GM19463 (cell line): ENCODE results near the gene GAGE12J.
"Not testable (repeated sequence)": the region's sequence is repeated elsewhere in the genome, so short reads cannot be mapped to it uniquely, and the experiment has no call there.

ENCODE experiments used
- ATAC-seq: cut with Tn5 transposase; IDR thresholded peaks from one replicate; pipeline ENCODE4 v1.9.1; 2021; ENCODE audit warnings: mild to moderate bottlenecking, moderate library complexity; ENCODE audit not compliant: unreplicated experiment

Gene GAGE12J, protein sequence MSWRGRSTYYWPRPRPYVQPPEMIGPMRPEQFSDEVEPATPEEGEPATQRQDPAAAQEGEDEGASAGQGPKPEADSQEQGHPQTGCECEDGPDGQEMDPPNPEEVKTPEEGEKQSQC

DNA sequence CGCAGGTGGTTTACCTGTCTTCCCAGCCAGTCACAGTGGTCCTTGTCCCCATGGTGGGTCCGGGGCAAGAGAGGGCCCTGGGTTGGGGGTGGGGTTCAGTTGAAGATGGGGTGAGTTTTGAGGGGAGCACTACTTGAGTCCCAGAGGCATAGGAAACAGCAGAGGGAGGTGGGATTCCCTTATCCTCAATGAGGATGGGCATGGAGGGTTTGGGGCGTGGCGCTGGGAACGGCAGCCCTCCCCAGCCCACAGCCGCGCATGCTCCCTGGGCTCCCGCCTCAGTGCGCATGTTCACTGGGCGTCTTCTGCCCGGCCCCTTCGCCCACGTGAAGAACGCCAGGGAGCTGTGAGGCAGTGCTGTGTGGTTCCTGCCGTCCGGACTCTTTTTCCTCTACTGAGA lies at the start of gene GAGE12J:
GAGE12J (plus strand) TSS at position 301 of the 400 bp plus-strand sequence. CDS start 1,157 bp downstream, outside the sequence.
- not testable (repeated sequence) for ATAC-seq

DNA sequence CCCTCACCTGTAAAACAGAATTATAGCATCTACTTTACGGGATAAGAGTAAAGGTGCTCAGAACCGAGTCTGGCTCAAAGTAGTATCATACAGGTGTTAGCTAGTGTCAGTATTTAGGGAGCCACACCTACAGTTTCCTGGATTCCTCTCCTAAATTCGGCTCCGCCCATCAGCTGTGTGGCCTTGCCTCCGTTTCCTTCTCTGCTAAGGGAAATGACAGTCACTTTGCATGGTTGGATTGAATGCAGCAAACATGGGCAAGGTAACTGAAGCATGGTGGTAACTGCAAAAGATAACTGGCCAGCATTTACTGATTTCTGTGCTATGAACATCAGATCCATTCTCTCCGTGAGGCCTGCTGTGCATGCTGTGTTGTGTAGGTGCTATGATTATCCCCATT lies 49.4 kb upstream of the GAGE12J start:
- ATAC-seq, result no peak

DNA sequence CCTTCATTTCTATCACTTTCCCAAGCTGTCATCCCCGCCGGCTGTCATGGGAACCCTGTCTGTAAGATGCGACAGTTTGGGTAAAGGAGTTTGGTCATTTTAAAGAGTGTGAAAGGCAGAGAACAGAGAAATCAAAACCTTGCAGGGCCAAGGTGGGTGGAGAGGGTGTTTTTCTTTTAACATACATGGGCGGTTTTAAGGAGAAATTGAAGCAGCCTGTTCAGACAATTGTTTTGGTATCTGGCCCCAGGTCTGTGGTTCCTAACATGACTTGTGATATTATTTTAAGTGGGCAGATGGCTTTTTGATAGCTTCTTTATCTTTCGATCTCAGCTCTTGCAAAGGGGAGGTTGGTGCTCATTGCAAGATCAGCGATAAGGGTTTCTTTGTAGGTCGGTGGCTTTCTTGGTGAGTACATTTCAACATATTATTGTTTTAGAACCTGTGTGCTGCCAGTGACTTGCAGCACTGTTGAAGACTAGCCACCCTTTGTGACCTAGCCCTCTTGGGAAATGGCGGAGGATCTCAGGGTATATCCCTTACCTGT lies 48.6 kb upstream of the GAGE12J start:
- no peak for ATAC-seq

DNA sequence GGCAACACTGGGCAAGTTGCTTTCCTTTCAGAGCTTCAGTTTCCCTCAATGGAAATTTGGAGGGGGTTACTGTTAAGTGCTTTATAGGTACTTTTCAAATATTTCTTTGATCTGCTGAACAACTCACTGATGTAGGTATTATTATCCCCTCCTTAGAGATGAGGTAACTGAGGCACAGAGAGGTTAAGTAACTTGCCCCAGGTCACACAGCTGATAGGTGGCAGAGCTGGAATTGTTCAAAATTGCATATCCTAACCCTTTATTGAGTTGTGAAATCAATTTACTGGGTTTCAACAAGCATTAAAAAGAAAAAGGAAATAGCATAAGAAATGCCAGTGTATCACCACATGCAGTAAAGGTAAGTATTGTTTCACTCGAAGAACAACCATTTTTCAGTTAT lies 45.6 kb upstream of the GAGE12J start:
- ATAC-seq, result no peak

DNA sequence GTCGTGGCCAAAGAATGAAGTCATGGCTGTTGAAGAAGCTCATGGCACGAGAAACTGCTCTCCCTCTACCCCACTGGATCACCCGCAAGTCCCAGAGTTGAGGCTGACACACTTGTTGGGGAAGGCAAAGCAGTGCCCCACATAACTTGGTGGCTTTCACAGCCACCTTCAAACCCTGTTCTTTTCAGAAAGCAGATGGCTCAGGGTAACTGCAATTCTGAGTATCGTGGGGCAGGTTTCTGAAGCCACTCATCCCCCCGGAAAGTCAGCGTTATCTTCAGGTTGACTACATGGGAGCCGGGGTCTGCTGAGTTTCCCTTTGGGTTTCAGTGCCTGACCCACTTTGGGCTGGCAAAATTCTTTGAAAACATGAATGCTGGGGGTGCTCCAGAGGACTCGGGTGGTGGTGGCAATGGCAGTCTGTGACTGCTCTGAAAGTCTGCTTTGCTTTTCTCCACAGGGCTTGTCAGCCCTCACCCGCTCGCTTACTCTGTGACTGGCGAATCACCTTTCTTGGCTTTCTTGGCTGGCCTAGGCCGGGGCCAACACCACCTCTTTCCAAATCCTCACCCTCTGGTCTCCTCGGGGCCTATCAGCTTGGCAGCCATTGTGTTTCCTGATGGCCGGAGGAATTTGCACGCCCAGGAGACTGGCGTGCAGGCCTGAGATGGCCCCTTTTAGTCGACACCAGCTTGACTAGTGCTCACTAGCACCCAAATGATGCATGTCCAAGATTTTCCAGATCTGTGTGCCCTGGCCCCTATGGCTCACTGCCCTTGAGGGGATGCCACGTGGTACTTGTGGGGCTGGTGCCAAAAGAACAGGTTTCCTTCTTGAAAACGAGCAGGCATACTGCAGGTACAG lies 44.9 kb upstream of the GAGE12J start:
- ATAC-seq, result no peak

DNA sequence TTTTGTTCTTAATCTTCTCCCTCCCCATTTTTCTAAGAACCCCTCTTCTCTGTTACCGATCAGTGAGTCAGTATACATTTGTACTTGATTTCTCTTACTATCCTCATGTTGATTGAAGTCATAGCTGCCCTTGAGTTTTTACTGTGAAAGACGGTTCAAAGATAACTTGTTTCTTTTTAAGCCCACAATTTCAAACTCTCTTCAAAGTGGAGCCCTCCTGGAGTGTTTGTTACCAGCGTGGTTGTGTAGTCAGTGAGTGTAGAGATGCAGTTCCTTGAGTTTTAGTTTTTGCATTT lies 44.4 kb upstream of the GAGE12J start:
- ATAC-seq, result no peak

DNA sequence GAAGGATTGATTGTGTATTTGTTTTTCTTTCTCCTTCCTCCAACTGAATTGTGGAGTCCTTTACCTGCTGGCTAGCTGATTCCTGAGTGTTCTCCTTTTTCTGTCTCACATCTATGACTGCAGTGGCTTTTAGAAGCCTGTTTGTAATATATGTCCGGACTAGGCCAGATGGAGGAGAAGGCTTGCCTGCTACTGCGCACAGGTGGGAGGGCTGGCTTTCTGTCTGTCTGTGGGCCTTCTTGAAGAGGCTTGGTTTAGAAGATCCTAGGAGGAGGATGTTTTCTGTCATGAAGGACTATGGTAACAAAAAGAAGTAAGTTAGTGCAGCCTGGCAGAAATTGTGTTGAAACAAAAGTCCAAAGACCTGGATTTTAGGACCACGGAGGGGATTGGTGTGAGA lies 43.8 kb upstream of the GAGE12J start:
- no peak for ATAC-seq

DNA sequence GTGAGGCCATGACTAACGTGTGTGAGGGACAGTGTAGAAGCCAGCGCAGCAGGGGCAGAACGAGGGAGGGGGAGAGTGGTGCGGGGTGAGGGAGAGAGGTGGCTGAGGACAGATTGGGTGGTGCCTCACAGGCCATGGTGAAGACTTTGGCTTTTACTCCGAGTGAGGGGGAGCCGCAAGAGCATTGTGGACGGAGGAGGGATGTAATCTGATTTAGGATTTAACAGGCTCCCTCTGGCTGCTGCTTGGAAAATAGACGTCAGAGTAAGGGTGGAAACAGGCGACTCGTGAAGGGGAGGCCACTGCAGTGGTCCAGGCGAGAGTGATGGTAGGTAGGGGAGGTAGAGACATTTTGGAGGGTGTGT lies 39.2 kb upstream of the GAGE12J start:
- ATAC-seq, result no peak

DNA sequence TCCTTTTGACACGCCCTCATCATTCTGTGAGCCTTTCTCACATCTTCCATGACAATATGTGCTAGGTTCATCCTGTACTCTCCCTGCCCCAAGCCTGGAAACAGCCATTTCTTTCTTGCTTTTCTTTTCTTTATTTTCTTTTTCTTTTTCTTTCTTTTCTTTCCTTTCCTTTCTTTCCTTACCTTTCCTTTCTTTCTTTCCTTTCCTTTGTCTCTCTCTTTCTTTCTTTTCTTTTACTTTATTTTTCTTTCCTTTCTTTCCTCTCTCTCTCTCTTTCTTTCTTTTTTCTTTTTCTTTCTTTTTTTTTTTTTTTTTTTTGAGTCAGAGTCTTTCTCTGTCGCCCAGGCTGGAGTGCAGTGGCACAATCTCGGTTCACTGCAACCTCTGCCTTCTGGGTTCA lies 37.6 kb upstream of the GAGE12J start:
- ATAC-seq, result no peak

DNA sequence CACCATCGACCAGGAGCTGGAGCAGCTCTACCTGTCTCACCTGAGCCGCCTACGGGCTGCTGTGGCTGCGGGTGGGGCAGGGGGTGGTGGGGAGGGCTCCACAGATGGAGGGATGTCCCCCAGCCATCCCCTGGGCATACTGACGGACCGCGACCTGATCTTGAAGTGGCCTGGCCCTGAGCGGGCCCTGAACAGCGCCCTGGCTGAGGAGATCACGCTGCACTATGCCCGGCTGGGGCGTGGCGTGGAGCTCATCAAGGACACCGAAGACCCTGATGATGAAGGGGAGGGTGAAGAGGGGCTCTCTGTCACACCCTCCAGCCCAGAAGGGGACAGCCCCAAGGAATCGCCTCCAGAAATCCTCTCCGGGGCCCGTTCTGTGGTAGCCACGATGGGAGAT lies 35.7 kb upstream of the GAGE12J start:
- ATAC-seq, result no peak

DNA sequence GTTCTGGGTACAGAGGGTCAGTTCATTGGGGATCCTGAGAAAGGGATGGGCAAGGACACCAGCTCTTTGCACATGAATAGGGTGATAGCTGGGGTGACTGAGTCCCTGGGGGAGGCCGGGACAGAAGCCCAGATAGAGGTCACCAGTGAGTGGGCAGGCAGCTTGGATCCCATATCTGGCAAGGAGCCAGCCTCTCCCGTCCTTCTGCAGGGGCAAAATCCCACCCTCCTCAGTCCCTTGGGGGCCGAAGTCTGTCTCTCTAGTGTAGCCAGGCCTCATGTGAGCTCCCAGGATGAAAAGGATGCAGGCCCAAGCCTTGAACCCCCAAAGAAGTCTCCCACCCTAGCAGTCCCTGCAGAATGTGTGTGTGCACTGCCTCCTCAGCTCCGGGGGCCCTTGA lies 35.3 kb upstream of the GAGE12J start:
- ATAC-seq, result no peak

DNA sequence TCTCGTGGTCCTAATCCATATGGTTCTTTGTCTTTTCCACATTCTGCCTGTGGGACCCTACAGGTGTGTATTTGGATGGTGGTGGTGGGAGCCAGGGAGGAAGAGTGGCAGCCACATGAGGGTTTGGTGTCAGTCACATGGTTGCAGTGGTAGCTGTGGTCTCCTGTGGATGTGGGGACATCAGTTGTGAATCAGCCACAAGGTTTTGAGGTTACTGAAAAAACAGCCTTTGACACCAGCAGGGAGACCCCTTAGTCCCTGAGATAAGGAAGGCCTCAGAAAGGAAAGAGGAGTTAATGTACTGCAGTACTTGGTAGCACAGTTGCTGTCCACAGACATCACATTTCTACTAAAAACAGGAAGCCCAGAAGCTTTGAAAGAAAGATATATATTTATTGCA lies 34.2 kb upstream of the GAGE12J start:
- ATAC-seq, result no peak

DNA sequence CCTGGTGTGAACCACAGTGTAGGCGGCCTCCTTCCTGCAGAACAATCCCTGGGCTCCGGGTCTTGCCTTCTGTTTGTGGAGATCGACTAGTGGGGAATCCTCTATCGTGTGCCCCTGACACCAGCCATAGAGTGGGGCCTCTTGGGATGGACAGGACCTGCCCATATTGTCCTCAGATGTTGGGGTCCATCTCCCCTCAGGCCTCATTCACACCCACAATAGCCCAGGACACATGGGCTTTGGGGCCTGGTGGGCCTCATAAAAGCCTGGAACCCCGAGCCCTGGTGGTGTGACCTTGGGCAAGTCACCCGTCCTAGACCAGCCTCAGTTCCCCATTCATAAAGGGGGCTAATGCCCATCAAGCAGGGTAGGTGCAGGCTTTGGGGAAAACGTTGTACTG lies 31.6 kb upstream of the GAGE12J start:
- ATAC-seq, result no peak

DNA sequence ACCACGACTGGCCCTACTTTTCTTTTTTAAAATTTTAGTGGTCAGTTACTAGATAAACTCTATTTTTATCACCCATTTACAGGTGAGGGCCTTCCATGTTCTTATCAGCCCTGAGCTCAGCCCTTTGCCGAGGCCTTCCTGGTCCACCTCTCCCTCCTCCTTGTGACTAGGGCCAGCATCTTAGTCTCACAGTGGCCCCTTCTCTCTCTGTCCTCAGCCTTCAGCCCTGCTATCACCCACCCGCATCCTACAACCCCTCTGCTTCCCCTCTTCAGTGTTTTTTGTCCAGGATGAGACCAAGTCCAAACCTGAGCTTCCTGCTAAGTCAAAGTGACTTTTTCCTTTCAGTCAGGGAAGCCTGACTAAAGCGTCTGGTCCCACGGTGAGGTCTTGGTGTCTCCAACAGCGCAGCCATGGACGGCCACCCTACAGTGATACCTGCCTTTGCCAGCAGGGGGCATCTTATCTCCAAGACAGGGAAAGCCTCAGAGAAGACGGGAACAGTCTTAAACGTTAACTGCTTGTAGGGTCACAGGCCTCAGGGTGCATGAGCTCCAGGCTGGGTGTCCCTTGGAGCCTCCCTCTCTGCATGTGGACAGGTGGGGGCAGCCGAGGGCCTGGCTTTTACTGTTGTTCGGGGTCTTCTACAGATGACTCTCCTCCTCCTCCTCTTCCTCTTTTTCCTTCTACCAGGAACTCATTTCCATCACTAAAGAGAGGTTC lies 30.1 kb upstream of the GAGE12J start:
- peak; percentile 80 for ATAC-seq

DNA sequence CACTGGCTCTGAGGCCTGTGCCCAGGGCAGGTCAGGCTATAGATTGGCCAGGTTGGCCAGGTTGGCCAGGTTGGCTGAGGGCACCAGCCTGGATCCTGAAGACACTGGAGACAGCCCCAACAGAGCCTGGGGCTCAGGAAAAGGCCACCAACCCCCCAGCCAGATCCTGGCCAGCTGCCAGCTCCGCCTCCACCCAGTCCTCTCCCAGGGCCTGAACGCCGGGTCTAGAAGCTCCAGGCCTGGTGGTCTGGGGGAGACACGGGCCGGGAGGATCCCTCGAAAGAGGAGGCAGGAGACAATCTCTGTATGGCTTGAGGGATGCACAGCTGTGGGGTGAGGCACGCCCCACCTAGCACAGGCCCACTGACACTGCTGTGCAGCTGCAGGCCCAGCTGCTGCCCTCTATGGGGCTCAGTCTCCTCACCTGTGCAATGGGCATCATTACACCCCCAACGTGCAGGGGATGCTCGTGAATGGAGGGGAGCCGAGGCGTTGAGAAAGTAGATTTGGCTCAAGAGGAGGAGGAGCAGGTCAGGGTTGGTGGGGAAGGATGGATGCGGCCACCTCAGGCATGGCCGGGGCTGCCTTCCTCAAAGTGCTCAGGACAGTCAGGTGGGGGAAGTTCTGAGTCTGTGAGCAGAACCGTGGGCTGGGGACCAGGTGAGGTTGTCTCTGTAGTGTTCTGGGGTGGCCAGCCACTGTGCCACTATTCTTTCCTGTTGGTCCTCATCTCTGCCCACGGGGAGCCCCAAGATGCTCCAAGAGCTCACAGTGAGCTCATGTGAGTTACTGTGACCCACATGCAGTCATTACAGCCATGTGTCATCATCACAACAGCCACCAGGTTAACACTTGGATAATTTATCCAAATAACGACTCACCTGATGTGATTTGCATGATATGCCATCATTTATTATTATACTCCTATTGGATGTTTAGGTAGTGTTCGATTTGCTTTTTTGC lies 29.2 kb upstream of the GAGE12J start:
- ATAC-seq, result peak; percentile 9

DNA sequence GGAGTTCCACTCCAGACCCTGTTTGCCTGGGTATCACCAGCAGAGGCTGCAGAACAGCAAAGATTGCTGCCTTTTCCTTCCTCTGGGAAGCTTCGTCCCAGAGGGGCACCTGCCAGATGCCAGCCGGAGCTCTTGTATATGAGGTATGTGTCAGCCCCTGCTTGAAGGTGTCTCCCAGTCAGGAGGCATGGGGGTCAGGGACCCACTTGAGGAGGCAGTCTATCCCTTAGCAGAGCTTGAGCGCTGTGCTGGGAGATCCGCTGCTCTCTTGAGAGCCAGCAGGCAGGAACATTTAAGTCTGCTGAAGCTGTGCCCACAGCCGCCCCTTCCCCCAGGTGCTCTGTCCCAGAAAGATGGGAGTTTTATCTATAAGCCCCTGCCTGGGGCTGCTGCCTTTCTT lies 22.5 kb upstream of the GAGE12J start:
- not testable (repeated sequence) for ATAC-seq

DNA sequence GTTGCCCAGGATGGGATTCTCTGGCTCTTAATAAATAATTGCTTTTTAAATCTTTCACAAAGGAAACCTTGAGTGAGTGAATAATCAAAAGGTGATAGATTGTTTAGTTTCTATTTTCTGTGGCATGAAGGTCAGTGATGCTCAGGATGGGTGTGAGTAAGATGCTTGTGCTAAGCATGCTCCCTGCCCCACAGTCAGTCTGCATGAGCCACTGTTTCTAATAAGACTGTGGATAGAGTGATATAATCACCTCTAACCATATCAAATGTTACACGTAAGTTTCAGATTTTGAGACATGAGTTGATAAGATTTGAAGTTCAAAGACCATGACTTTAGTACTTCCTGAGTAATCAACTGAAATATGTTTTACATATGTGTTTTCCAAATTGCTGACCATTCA lies 21.1 kb upstream of the GAGE12J start:
- no peak for ATAC-seq

DNA sequence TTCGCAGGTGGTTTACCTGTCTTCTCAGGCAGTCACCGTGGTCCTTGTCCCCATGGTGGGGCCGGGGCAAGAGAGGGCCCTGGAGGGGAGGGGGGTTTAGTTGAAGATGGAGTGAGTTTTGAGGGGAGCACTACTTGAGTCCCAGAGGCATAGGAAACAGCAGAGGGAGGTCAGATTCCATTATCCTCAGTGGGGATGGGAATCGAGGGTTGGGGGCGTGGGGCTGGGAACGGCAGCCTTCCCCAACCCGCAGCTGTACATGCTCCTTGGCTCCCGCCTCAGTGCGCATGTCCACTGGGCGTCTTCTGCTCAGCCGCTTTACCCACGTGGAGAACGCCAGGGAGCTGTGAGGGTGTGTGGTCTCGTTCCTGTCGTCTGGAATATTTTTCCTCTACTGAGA lies 18.5 kb upstream of the GAGE12J start, which contains the start of gene GAGE10:
GAGE10 (plus strand) TSS at position 301 of the 400 bp plus-strand sequence. CDS start 1,214 bp downstream, outside the sequence.
- no peak for ATAC-seq

DNA sequence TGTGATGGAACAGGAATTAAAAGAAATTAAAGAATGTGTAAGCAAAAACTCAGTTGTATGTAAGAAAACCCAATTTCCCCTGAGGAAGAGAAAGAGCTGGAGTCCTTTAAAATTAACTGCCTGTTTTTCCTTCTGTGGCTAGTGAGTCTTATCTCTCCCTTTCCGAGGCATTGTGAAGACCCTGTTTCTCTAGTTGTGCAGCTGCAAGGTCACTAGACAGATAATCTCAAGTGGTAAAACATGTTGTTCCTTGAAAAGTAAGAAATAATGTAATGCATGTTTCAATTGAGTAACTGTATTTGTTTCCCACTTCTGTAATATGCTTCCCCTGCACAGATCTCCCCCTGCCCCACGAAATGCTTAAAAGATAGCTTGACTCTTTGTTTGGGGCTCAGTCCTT lies 14.1 kb upstream of the GAGE12J start:
- not testable (repeated sequence) for ATAC-seq

DNA sequence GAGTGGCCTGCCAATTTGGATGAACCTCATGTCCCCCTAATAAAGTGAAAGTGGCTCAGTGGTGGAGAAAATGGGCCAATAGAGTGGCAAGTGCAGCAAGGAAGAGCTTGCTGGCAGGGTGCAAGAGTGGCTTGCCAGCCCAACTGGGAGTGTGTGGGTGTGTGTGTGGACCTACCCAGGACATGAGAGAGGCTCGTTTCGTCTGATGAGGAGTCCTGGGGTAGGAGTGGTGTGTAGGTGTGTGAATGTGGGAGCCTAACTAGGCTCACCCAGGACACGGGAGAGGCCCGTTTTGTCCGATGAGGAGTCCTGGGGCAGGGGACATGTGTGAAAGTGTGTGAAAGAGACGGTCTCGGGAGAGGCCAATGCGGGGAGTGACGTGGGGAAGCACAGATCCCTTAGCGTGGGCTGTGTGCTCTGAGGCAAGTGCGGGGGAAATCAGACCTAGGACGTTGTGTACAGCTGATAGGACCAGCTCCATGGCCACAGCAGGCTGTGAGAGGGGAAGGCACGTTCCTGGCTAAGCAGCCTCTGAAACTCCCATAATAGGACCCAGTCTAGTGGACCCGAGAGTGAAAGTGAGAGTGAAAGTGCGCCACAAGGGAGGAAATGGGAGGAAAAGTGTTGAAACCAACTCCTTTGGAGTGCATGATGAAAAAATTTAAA lies 13.1 kb upstream of the GAGE12J start:
- ATAC-seq, result no peak
